Measurements from ENCODE around the gene MANSC1. TPM values are rescaled to one million over a fixed set of nuclear protein-coding genes. Genes with fewer than 3 reads are reported as not detected.

Gene MANSC1
- total and polyA plus RNA-seq, 10 of the 15 experiments (the other 5 are each of a cell fraction or from before 2014, with no cell fraction given): 0.02 to 0.23 (median 0.11) TPM; not detected in 2

GRCh38 chr12:12301122-12301521 is 48.9 kb downstream of the MANSC1 start:
- FAIRE-seq (no peak), DNase-seq (ENCODE audit: low read depth, low spot score) (no peak), ATAC-seq (no peak)
- H3K9ac ChIP-seq (ENCODE audit: control insufficient read depth, insufficient read depth, low read length): no peak overlapping the region
- no peaks in the 10 kb centered on the region for H4K20me1 ChIP-seq (ENCODE audit: control insufficient read depth, insufficient read depth)
- no peaks in the 10 kb centered on the region; the same call in 2 of the 3 replicates for H3K9me3 ChIP-seq (replicated peaks; ENCODE audit: control insufficient read depth, insufficient read depth, low read length)
- ChIA-PET POLR2A (no interaction called here), CTCF (no interaction called here), SMC1A (ENCODE audit: uncharacterized antibody, unreplicated experiment) (no interaction called here), RAD21 (ENCODE audit: unreplicated experiment) (no interaction called here)
- no peaks in the 10 kb centered on the region for H3K4me1 ChIP-seq (ENCODE audit: control insufficient read depth, insufficient read depth, low read length)
- in situ Hi-C loops (cut with MboI) (no loop called here), intact Hi-C loops (cut with micrococcal nuclease; ENCODE audit: unreplicated experiment) (no loop called here)
- BruUV-seq (replicated peaks): no TSS peak
- no peak overlapping the region for H3K27ac ChIP-seq (ENCODE audit: control insufficient read depth, insufficient read depth)
- H3K36me3 ChIP-seq (ENCODE audit: control insufficient read depth in 2 of 2, insufficient read depth in 2 of 2, low read length in 1 of 2): no peaks in the 10 kb centered on the region
- 50% methylated on average over 2 of the region's 2 CpGs for WGBS (ENCODE audit: insufficient coverage, insufficient replicate concordance, low lambda C conversion rate, missing lambda C conversion rate)
- H2AFZ ChIP-seq (ENCODE audit: control insufficient read depth, low read depth, low read length): no peak overlapping the region
- H3K79me2 ChIP-seq (ENCODE audit: control insufficient read depth, insufficient read depth, low read length): no peaks in the 10 kb centered on the region
- H3K4me3 ChIP-seq: no peak overlapping the region
- H3K4me2 ChIP-seq (ENCODE audit: control insufficient read depth, insufficient read depth): no peak overlapping the region
- H3K27me3 ChIP-seq (replicated peaks in 1 of 2; ENCODE audit: control insufficient read depth in 2 of 2, insufficient read depth in 2 of 2, low read length in 1 of 2): no peaks in the 10 kb centered on the region
- TF ChIP-seq, protein P1, sequence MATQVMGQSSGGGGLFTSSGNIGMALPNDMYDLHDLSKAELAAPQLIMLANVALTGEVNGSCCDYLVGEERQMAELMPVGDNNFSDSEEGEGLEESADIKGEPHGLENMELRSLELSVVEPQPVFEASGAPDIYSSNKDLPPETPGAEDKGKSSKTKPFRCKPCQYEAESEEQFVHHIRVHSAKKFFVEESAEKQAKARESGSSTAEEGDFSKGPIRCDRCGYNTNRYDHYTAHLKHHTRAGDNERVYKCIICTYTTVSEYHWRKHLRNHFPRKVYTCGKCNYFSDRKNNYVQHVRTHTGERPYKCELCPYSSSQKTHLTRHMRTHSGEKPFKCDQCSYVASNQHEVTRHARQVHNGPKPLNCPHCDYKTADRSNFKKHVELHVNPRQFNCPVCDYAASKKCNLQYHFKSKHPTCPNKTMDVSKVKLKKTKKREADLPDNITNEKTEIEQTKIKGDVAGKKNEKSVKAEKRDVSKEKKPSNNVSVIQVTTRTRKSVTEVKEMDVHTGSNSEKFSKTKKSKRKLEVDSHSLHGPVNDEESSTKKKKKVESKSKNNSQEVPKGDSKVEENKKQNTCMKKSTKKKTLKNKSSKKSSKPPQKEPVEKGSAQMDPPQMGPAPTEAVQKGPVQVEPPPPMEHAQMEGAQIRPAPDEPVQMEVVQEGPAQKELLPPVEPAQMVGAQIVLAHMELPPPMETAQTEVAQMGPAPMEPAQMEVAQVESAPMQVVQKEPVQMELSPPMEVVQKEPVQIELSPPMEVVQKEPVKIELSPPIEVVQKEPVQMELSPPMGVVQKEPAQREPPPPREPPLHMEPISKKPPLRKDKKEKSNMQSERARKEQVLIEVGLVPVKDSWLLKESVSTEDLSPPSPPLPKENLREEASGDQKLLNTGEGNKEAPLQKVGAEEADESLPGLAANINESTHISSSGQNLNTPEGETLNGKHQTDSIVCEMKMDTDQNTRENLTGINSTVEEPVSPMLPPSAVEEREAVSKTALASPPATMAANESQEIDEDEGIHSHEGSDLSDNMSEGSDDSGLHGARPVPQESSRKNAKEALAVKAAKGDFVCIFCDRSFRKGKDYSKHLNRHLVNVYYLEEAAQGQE (IDR thresholded peaks at IDR 0.05; ENCODE audit: low read depth, low read length): no peak
- TF ChIP-seq ATF7 (IDR thresholded peaks at IDR 0.05; ENCODE audit: low read depth) (no peak), ASH2L (IDR thresholded peaks at IDR 0.05; ENCODE audit: borderline replicate concordance, low read depth) (no peak), SMAD1 (IDR thresholded peaks at IDR 0.05; ENCODE audit: low read depth, partially characterized antibody) (no peak), ZNF274 (IDR thresholded peaks at IDR 0.05; ENCODE audit: insufficient read depth, insufficient read length) (no peak), MTA2 (IDR thresholded peaks at IDR 0.05; ENCODE audit: low read depth) (no peak), ZBTB4 (CRISPR knock-in tag; IDR thresholded peaks at IDR 0.05) (no peak), NFYB (IDR thresholded peaks at IDR 0.05; ENCODE audit: insufficient read depth, low read depth, low read length) (no peak), MLLT1 (IDR thresholded peaks at IDR 0.05) (no peak), ZNF622 (IDR thresholded peaks at IDR 0.05) (no peak), STAT3 (IDR thresholded peaks at IDR 0.05; ENCODE audit: low read depth, low read length) (no peak), SUZ12 (IDR thresholded peaks at IDR 0.05; ENCODE audit: unreplicated experiment) (no peak), CREB1 (IDR thresholded peaks at IDR 0.05; ENCODE audit: low read depth) (no peak)
- TF ChIP-seq, protein P2, sequence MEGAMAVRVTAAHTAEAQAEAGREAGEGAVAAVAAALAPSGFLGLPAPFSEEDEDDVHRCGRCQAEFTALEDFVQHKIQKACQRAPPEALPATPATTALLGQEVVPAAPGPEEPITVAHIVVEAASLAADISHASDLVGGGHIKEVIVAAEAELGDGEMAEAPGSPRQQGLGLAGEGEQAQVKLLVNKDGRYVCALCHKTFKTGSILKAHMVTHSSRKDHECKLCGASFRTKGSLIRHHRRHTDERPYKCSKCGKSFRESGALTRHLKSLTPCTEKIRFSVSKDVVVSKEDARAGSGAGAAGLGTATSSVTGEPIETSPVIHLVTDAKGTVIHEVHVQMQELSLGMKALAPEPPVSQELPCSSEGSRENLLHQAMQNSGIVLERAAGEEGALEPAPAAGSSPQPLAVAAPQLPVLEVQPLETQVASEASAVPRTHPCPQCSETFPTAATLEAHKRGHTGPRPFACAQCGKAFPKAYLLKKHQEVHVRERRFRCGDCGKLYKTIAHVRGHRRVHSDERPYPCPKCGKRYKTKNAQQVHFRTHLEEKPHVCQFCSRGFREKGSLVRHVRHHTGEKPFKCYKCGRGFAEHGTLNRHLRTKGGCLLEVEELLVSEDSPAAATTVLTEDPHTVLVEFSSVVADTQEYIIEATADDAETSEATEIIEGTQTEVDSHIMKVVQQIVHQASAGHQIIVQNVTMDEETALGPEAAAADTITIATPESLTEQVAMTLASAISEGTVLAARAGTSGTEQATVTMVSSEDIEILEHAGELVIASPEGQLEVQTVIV (IDR thresholded peaks at IDR 0.05; ENCODE audit: borderline replicate concordance, partially characterized antibody): no peak

Data from GM12878 (cell line).